NK-92 (cell line): ENCODE measurements around the gene RAPH1.

ENCODE experiments used
- DNase-seq: peaks from one replicate; lab custom pipeline; 2025; ENCODE audit not compliant: unreplicated experiment; lab: John Stamatoyannopoulos, UW

The RAPH1 gene

GRCh38 chr2:203535078-203535783, at the start of gene RAPH1:
Gene RAPH1, minus strand, starts transcription at chr2:203535301. Its CDS starts 39,948 bp downstream, at chr2:203495353.
- DNase-seq = no peak

- DNase-seq = no peak
Measured at GRCh38 chr2:203584784-203585183, 49.7 kb upstream of the RAPH1 start.

DNA sequence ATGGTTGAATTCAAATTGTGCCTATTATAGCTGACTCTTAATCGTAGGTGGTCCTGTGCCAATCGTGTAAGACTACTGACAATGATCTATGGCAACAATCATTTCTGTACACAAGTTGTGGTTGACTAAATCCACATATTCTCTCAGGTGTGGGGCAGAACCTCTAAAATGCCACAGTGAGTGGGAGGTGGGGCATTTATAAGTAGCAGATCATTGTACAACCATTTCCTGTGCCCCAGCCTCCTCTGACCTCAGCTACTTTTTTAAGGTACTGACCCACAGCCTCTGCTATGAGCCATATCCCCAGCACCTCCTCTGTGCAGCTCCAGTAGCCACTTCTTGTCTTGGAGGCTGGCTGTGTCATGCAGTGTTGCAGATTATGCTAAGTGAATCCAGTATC, 48.6 kb upstream of the RAPH1 start:
- no peak for DNase-seq

GRCh38 chr2:203583084-203583695, 48.1 kb upstream of the RAPH1 start:
- DNase-seq = no peak

DNA sequence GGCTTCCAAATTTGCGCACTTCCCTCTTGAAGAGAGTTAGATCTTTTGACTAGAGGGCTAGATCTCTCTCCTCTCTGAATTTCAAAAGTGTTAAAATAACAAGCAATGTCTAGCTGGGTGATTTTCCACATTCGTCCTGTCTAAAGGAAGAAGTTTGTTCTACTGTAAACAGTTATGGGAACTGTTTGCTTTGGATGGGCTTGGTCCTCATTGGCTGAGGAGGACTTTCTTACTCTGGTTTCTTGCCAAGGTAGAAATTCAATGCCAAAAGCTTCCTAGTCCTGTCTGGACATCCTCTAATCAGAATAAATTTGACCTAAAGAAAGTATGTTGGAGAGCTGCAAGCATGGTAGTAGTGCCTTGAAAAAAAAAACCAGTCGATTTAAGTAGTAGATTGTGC, 47.4 kb upstream of the RAPH1 start:
- no peak for DNase-seq

DNA sequence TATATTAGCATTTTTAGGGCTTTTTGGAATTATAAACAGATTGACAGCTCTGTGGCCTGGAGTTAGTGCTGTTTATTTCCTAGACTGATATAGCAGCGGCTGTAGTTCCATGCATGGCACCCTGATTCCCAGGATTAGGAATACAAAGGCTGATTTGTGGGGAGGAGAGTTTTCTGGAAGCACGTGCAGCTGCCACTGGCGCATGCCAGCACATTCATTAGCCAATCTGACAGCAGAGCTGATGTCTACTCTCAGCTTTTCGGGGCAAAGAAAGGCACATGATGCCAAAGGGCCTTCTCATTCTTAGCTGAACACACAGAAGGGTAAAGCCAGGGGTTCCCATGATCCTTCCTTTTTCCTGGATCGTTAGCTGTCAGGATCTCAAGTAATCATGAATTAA, 45.7 kb upstream of the RAPH1 start:
- DNase-seq = no peak

DNA sequence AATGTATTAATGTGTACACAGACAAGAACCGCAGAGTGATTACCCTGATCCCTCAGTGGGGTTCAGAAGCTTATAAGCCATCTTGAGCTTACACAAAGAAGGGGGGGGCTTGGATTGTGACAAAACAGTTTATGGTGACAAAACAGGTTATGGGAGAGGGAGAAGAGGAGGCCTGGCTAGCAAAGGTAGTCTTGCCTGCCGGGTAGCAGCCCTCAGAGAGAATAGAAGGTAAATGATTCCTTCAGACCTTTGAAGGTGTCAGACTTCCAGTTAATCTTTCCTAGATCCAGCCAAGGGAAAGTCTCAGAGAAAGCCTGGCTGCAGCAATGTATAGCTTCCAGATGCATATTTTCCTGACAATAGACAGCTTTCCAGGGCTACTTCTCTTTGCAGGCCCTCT, 44.6 kb upstream of the RAPH1 start:
- no peak for DNase-seq

- DNase-seq = no peak
Measured at GRCh38 chr2:203578759-203579643, 43.9 kb upstream of the RAPH1 start.

- no peak for DNase-seq
Measured at GRCh38 chr2:203574824-203575223, 39.7 kb upstream of the RAPH1 start.

DNA sequence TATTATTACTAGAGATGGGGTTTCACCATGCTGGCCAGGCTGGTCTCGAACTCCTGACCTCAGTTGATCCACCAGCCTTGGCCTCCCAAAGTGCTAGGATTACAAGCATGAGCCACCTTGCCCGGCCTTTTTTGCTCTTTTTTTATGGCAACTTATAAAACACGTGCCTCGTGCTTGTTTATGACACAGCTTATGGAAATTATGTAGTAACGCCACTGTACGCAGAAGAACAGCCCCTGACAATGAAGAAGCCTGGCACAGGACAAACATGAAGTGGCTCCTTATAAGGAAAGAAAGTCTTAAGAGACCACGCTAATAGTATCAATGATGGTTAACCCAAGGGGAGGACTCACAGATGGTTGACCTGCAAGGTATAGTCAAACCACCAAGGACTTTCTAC, 37.2 kb upstream of the RAPH1 start:
- DNase-seq = no peak

- DNase-seq = no peak
Measured at GRCh38 chr2:203569677-203570316, 34.7 kb upstream of the RAPH1 start.

DNA sequence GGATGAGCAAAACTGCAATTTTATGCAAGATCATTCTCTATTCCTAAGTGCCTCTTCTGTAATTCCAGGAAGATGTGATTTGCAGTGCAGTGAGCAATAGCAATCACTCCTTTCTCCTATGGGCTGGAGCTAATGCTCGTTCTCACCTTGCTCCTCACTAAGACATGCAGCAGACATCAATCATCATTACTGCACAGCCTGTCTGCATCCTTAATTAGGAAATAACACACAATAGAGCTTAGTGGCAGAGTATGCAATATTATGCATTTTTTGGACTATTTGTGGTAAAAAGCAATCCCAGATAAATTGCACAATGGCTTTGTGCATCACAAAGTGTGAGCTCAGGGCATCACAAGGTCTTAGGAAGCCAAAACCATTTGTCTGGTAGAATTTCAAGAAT, 32.6 kb upstream of the RAPH1 start:
- no peak for DNase-seq

DNA sequence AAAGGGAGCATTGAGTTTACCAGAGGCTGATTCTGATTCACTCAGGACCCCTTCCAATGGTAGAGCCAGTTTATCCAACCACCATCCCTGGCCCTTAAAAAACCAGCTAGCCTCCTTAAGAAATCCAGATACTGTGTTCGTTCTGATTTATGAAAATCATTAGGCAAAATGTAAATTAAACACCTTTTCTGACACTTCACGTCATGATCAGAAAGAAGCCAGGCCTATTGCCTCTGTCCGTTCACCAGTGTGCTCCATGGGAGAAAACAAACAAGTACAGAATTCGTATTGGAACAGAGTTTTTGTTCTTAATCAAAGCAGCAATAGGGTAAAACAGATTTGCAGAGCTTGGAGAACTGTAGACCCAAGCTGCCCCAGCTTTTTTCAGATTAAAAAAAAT, 31.1 kb upstream of the RAPH1 start:
- DNase-seq = no peak

- DNase-seq = no peak
Measured at GRCh38 chr2:203565076-203565475, 30.0 kb upstream of the RAPH1 start.

- DNase-seq = no peak
Measured at GRCh38 chr2:203562268-203562667, 27.2 kb upstream of the RAPH1 start.

- DNase-seq = no peak
Measured at GRCh38 chr2:203559641-203560040, 24.5 kb upstream of the RAPH1 start.

DNA sequence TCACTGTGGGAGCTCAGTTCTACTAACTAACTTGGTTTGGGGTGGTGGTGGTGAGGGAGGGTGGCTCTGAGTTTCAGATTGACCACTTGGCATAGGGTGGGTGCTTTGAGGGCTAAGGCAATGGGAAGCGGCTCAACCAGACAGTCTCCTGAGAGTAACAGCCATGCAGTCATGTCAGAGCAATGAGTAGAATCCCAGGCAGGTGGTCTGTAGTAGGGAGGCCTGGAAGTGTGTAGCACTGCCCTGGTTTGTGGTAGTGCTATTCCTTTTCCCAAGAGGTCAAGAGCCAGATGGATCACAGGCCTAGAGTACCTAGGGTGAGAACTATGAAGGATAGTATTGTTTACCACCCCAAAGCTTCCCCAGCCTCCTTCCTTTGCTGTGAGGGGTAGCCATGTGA, 18.7 kb upstream of the RAPH1 start:
- DNase-seq = no peak

- no peak for DNase-seq
Measured at GRCh38 chr2:203551778-203552177, 16.7 kb upstream of the RAPH1 start.

DNA sequence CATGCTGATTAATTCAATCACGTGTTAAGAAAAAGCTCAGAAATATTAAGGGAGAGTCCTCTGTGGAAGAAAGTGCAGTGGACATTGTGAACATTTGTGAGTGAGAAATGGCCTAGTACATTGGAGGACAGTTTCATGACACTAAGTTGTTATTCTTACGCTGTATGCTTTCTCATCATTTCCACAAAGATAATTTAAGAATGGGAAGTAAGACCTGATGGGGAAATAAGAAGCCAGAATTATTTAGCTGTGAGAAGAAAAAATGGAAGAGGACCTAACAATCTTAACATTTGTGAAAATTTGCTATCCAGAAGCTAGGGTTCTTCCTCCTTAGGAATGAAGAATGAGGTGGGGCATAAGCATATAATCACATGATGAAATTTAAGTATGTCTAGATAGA, 15.2 kb upstream of the RAPH1 start:
- DNase-seq = no peak

- DNase-seq = no peak
Measured at GRCh38 chr2:203549406-203549805, 14.3 kb upstream of the RAPH1 start.

DNA sequence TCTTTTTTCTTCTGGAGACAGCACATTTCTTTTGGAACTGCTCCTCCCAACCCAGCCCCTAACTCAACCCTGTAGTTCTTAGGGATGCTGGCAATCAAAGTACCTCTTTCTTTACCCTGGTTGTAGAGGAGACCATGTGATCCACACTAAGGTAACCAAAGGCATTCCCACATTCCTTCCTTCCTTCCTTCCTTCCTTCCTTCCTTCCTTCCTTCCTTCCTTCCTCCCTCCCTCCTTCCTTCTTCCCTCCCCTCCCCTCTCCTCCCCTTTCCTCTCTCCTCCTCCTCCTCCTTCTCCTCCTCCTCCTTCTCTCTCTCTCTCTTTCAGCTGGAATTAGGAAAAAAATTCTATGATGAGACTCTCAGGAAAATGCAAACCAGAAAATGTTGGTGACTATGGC, 13.8 kb upstream of the RAPH1 start:
- DNase-seq = no peak

DNA sequence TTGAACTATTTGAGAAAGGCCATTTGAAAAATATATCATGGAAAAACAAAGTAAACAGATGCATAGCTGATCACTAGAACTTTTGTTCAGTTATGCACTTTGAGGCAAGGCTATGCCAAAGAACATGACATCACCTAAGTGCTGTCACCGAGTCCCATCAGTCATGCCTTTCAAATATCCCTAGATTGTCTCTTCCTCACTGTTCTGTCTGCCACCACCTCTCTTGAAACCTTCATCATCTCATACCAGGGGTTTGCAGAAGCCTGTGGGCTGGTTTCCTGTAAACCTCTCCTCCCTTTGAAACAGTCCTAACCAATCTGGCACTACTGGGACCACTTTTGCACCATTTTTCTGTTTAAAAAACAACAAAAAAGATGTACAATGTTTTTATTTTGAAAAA, 12.3 kb upstream of the RAPH1 start:
- no peak for DNase-seq
